ENCODE measurements around the gene PTDSS2.

The PTDSS2 gene

GRCh38 chr11:526192-526591, 76.1 kb downstream of the PTDSS2 start:
- H3K4me3 Mint-ChIP-seq: no peak overlapping the region
- H3K27ac Mint-ChIP-seq: no peak overlapping the region
- H3K4me1 Mint-ChIP-seq: no peaks in the 10 kb centered on the region
- no peaks in the 10 kb centered on the region for H3K36me3 Mint-ChIP-seq
- H3K9me3 Mint-ChIP-seq: no peaks in the 10 kb centered on the region
- DNase-seq (ENCODE audit: low spot score in 2 of 2): no peak
- ATAC-seq: no peak

GRCh38 chr11:528166-528814, 78.2 kb downstream of the PTDSS2 start:
- no peak overlapping the region for H3K27ac Mint-ChIP-seq
- ATAC-seq: no peak
- H3K4me1 Mint-ChIP-seq: peaks cover 5% of the 10 kb centered on the region
- no peak for DNase-seq (ENCODE audit: low spot score in 2 of 2)
- H3K9me3 Mint-ChIP-seq: no peaks in the 10 kb centered on the region
- H3K36me3 Mint-ChIP-seq: peaks cover 16% of the 10 kb centered on the region
- no peak overlapping the region for H3K4me3 Mint-ChIP-seq

GRCh38 chr11:528815-529727, 79.0 kb downstream of the PTDSS2 start:
- H3K36me3 Mint-ChIP-seq: peaks cover 16% of the 10 kb centered on the region
- ATAC-seq: no peak
- H3K27ac Mint-ChIP-seq: no peak overlapping the region
- DNase-seq (ENCODE audit: low spot score in 2 of 2): no peak
- H3K9me3 Mint-ChIP-seq: no peaks in the 10 kb centered on the region
- no peak overlapping the region for H3K4me3 Mint-ChIP-seq
- H3K4me1 Mint-ChIP-seq: peaks cover 5% of the 10 kb centered on the region

GRCh38 chr11:529728-530411, 79.8 kb downstream of the PTDSS2 start:
- DNase-seq (ENCODE audit: low spot score in 2 of 2) (no peak), ATAC-seq (no peak)
- Mint-ChIP-seq H3K27ac (no peak overlapping the region), H3K9me3 (no peaks in the 10 kb centered on the region), H3K4me1 (peaks cover 5% of the 10 kb centered on the region), H3K36me3 (peaks cover 16% of the 10 kb centered on the region), H3K4me3 (no peak overlapping the region)

- H3K9me3 Mint-ChIP-seq: no peaks in the 10 kb centered on the region
These were observed 81.1 kb downstream of the PTDSS2 start for GRCh38 chr11:530960-531831.

GRCh38 chr11:531919-532526, 81.9 kb downstream of the PTDSS2 start:
- peaks cover 16% of the 10 kb centered on the region for H3K36me3 Mint-ChIP-seq
- peaks cover 12% of the 10 kb centered on the region for H3K4me1 Mint-ChIP-seq
- H3K9me3 Mint-ChIP-seq: no peaks in the 10 kb centered on the region
- no peak for ATAC-seq
- H3K27ac Mint-ChIP-seq: no peak overlapping the region
- no peak for DNase-seq (ENCODE audit: low spot score in 2 of 2)
- no peak overlapping the region for H3K4me3 Mint-ChIP-seq

More at GRCh38 chr11:530960-531831, 81.1 kb downstream of the PTDSS2 start:
- DNase-seq (ENCODE audit: low spot score in 2 of 2): no peak
- peaks cover 9% of the 10 kb centered on the region for H3K4me1 Mint-ChIP-seq
- H3K27ac Mint-ChIP-seq: no peak overlapping the region
- H3K4me3 Mint-ChIP-seq: no peak overlapping the region
- no peak for ATAC-seq
- H3K36me3 Mint-ChIP-seq: peaks cover 16% of the 10 kb centered on the region

GRCh38 chr11:532527-532985, 82.5 kb downstream of the PTDSS2 start:
- no peaks in the 10 kb centered on the region for H3K9me3 Mint-ChIP-seq
- peaks cover 16% of the 10 kb centered on the region for H3K36me3 Mint-ChIP-seq
- H3K4me1 Mint-ChIP-seq: peaks cover 18% of the 10 kb centered on the region
- H3K4me3 Mint-ChIP-seq: no peak overlapping the region
- no peak overlapping the region for H3K27ac Mint-ChIP-seq
- ATAC-seq: no peak
- no peak for DNase-seq (ENCODE audit: low spot score in 2 of 2)

GRCh38 chr11:532986-533585, 83.0 kb downstream of the PTDSS2 start:
- Mint-ChIP-seq H3K4me1 (peaks cover 23% of the 10 kb centered on the region), H3K4me3 (no peak overlapping the region), H3K27ac (no peak overlapping the region), H3K9me3 (no peaks in the 10 kb centered on the region), H3K36me3 (peaks cover 16% of the 10 kb centered on the region)
- no peak for DNase-seq (ENCODE audit: low spot score in 2 of 2)
- ATAC-seq: no peak

GRCh38 chr11:533586-534395, 83.7 kb downstream of the PTDSS2 start:
- DNase-seq (ENCODE audit: low spot score in 2 of 2): no peak
- ATAC-seq: no peak
- H3K36me3 Mint-ChIP-seq: peaks cover 16% of the 10 kb centered on the region
- peak overlapping the region; percentile 67 for H3K4me3 Mint-ChIP-seq
- H3K27ac Mint-ChIP-seq: no peak overlapping the region
- peaks cover 23% of the 10 kb centered on the region for H3K4me1 Mint-ChIP-seq
- no peaks in the 10 kb centered on the region for H3K9me3 Mint-ChIP-seq

GRCh38 chr11:534396-535209, 84.5 kb downstream of the PTDSS2 start:
- Mint-ChIP-seq H3K4me1 (peaks cover 23% of the 10 kb centered on the region), H3K27ac (no peak overlapping the region), H3K9me3 (no peaks in the 10 kb centered on the region), H3K4me3 (peak overlapping the region; percentile 67), H3K36me3 (peaks cover 16% of the 10 kb centered on the region)
- DNase-seq (ENCODE audit: low spot score in 2 of 2) (peak in 1 of 2 donors; percentile 73), ATAC-seq (peak; percentile 1)

GRCh38 chr11:535210-535518, 85.1 kb downstream of the PTDSS2 start:
- Mint-ChIP-seq H3K4me1 (peaks cover 23% of the 10 kb centered on the region), H3K36me3 (peaks cover 16% of the 10 kb centered on the region), H3K9me3 (no peaks in the 10 kb centered on the region), H3K27ac (no peak overlapping the region), H3K4me3 (peak overlapping the region; percentile 84)
- ATAC-seq (peak; percentile 38), DNase-seq (ENCODE audit: low spot score in 2 of 2) (no peak)

GRCh38 chr11:535519-536454, 85.7 kb downstream of the PTDSS2 start, which contains the start of gene HRAS:
HRAS (minus strand) TSS chr11:535576.
- DNase-seq (ENCODE audit: low spot score in 2 of 2) (peak; percentile 96 to 97), ATAC-seq (peak; percentile 89)
- Mint-ChIP-seq H3K4me3 (peak within 1 kb of the TSS; percentile 84), H3K4me1 (peaks cover 23% of the 10 kb centered on the region), H3K9me3 (no peaks in the 10 kb centered on the region), H3K36me3 (peaks cover 16% of the 10 kb centered on the region), H3K27ac (peak within 1 kb of the TSS; percentile 87)
